ENCODE results near the gene FOXO3. TPM values are rescaled to one million over a fixed set of nuclear protein-coding genes. Genes with fewer than 3 reads are reported as not detected.

The FOXO3 gene
- total RNA-seq, 1 donor from 2014 or later: 5.9 TPM

GRCh38 chr6:108570517-108570916 lies 9.8 kb downstream of the FOXO3 start:
- peaks cover 21% of the 10 kb centered on the region for H3K27me3 Mint-ChIP-seq
- H3K27ac Mint-ChIP-seq: no peak overlapping the region
- intact Hi-C loops (cut with micrococcal nuclease): no loop called here
- no peak for DNase-seq
- no peaks in the 10 kb centered on the region for H3K9me3 Mint-ChIP-seq
- H3K36me3 Mint-ChIP-seq (ENCODE audit: low read depth): peaks cover 30% of the 10 kb centered on the region
- H3K4me1 Mint-ChIP-seq: peaks cover 13% of the 10 kb centered on the region
- no peak overlapping the region for H3K4me3 Mint-ChIP-seq

DNA sequence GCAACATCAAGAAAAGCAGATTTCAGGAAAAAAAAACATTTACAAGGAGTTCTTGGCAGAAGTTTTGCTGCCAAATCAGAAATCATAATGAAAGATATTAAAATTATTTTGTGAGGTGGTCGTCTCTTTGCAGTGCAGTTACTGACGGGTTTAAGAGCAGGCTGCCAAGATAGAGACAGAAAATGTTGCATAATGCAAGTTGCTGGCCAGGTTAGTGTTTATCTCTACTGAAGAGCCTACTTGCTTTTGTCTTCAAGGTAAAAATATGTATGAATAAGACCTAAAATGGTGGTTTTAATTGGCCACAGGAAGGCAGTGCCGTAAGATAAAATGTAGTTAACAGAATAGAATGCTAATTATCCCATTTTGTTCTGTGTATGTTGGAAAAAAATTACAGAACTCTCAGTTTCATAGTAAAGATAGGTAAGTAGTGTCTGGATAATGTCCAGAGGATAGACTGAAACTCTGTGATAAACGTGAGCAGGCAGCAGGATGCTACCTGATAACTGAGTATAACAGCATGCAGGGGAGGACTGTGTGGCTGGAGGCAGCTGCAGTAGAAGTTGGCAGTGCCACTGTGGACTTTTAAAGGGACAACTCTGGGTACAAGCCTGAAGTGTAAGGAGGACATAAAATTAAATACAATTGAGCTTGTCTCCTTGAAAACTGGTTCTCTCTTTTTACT lies 13.9 kb downstream of the FOXO3 start:
- peaks cover 8% of the 10 kb centered on the region for H3K27me3 Mint-ChIP-seq
- DNase-seq: no peak
- H3K27ac Mint-ChIP-seq: no peak overlapping the region
- intact Hi-C loops (cut with micrococcal nuclease): no loop called here
- H3K36me3 Mint-ChIP-seq (ENCODE audit: low read depth): peaks cover 9% of the 10 kb centered on the region
- peaks cover 3% of the 10 kb centered on the region for H3K4me1 Mint-ChIP-seq
- no peak overlapping the region for H3K4me3 Mint-ChIP-seq
- no peaks in the 10 kb centered on the region for H3K9me3 Mint-ChIP-seq

- no peak overlapping the region for H3K4me3 Mint-ChIP-seq
- peaks cover 6% of the 10 kb centered on the region for H3K36me3 Mint-ChIP-seq (ENCODE audit: low read depth)
- peaks cover 4% of the 10 kb centered on the region for H3K4me1 Mint-ChIP-seq
- H3K27ac Mint-ChIP-seq: no peak overlapping the region
- no peak for DNase-seq
- intact Hi-C loops (cut with micrococcal nuclease): no loop called here
- peaks cover 6% of the 10 kb centered on the region for H3K27me3 Mint-ChIP-seq
- H3K9me3 Mint-ChIP-seq: no peaks in the 10 kb centered on the region
Measured at GRCh38 chr6:108575905-108576494, 15.3 kb downstream of the FOXO3 start.

- Mint-ChIP-seq H3K36me3 (ENCODE audit: low read depth) (peaks cover 2% of the 10 kb centered on the region), H3K4me3 (no peak overlapping the region), H3K9me3 (no peaks in the 10 kb centered on the region), H3K27me3 (peaks cover 3% of the 10 kb centered on the region), H3K27ac (no peak overlapping the region), H3K4me1 (peaks cover 11% of the 10 kb centered on the region)
- intact Hi-C loops (cut with micrococcal nuclease): no loop called here
- DNase-seq: no peak
Measured at GRCh38 chr6:108576709-108577108, 16.0 kb downstream of the FOXO3 start.

GRCh38 chr6:108578166-108578565 lies 17.4 kb downstream of the FOXO3 start:
- intact Hi-C loops (cut with micrococcal nuclease): no loop called here
- no peak for DNase-seq
- H3K27ac Mint-ChIP-seq: no peak overlapping the region
- H3K4me1 Mint-ChIP-seq: peaks cover 14% of the 10 kb centered on the region
- peaks cover 3% of the 10 kb centered on the region for H3K27me3 Mint-ChIP-seq
- no peaks in the 10 kb centered on the region for H3K36me3 Mint-ChIP-seq (ENCODE audit: low read depth)
- no peak overlapping the region for H3K4me3 Mint-ChIP-seq
- H3K9me3 Mint-ChIP-seq: no peaks in the 10 kb centered on the region

- no peak for DNase-seq
- Mint-ChIP-seq H3K36me3 (ENCODE audit: low read depth) (no peaks in the 10 kb centered on the region), H3K27ac (no peak overlapping the region), H3K4me3 (no peak overlapping the region), H3K9me3 (no peaks in the 10 kb centered on the region), H3K27me3 (peaks cover 3% of the 10 kb centered on the region), H3K4me1 (peaks cover 14% of the 10 kb centered on the region)
- intact Hi-C loops (cut with micrococcal nuclease): no loop called here
Measured at GRCh38 chr6:108578595-108579327, 18.0 kb downstream of the FOXO3 start.

GRCh38 chr6:108579328-108579721 lies 18.6 kb downstream of the FOXO3 start:
- no peak for DNase-seq
- Mint-ChIP-seq H3K9me3 (no peaks in the 10 kb centered on the region), H3K36me3 (ENCODE audit: low read depth) (no peaks in the 10 kb centered on the region), H3K27ac (no peak overlapping the region), H3K27me3 (peaks cover 3% of the 10 kb centered on the region), H3K4me3 (no peak overlapping the region), H3K4me1 (peaks cover 14% of the 10 kb centered on the region)
- intact Hi-C loops (cut with micrococcal nuclease): no loop called here

- H3K27ac Mint-ChIP-seq: no peak overlapping the region
- H3K9me3 Mint-ChIP-seq: no peaks in the 10 kb centered on the region
- intact Hi-C loops (cut with micrococcal nuclease): no loop called here
- no peak overlapping the region for H3K4me3 Mint-ChIP-seq
- DNase-seq: no peak
- peaks cover 3% of the 10 kb centered on the region for H3K27me3 Mint-ChIP-seq
- H3K4me1 Mint-ChIP-seq: peaks cover 14% of the 10 kb centered on the region
- H3K36me3 Mint-ChIP-seq (ENCODE audit: low read depth): no peaks in the 10 kb centered on the region
Measured at GRCh38 chr6:108580646-108581045, 19.9 kb downstream of the FOXO3 start.

- peaks cover 14% of the 10 kb centered on the region for H3K4me1 Mint-ChIP-seq
Measured at GRCh38 chr6:108581237-108581931, 20.7 kb downstream of the FOXO3 start.

GRCh38 chr6:108581932-108582475 lies 21.3 kb downstream of the FOXO3 start:
- Mint-ChIP-seq H3K9me3 (no peaks in the 10 kb centered on the region), H3K27ac (no peak overlapping the region), H3K36me3 (ENCODE audit: low read depth) (no peaks in the 10 kb centered on the region), H3K27me3 (no peaks in the 10 kb centered on the region), H3K4me3 (no peak overlapping the region), H3K4me1 (peaks cover 11% of the 10 kb centered on the region)
- no peak for DNase-seq
- intact Hi-C loops (cut with micrococcal nuclease): no loop called here

More at GRCh38 chr6:108581237-108581931, 20.7 kb downstream of the FOXO3 start:
- no peak for DNase-seq
- Mint-ChIP-seq H3K36me3 (ENCODE audit: low read depth) (no peaks in the 10 kb centered on the region), H3K27ac (no peak overlapping the region), H3K9me3 (no peaks in the 10 kb centered on the region), H3K4me3 (no peak overlapping the region), H3K27me3 (no peaks in the 10 kb centered on the region)
- intact Hi-C loops (cut with micrococcal nuclease): no loop called here

DNA sequence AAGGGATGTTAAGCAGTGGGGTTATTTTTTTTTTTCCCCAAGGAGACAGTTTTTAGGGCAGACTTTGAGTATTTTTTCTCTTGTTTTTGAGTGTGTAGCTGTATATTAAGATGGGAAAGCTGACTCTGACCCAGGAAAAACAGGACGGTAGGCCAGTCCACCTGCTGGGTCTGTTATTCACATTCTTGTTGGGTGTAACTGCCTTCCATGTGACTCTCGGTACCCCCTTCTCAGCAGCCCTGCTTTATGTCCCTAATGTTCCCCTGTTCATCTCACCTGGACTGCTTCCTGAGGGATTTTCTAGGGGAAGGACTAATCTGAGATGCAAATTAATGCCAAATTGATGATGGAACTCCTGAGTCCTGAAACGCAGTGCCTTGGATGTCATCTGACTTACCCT lies 21.9 kb downstream of the FOXO3 start:
- Mint-ChIP-seq H3K27ac (no peak overlapping the region), H3K36me3 (ENCODE audit: low read depth) (no peaks in the 10 kb centered on the region), H3K27me3 (no peaks in the 10 kb centered on the region), H3K4me1 (peaks cover 11% of the 10 kb centered on the region), H3K4me3 (no peak overlapping the region), H3K9me3 (no peaks in the 10 kb centered on the region)
- intact Hi-C loops (cut with micrococcal nuclease): no loop called here
- DNase-seq: no peak

DNA sequence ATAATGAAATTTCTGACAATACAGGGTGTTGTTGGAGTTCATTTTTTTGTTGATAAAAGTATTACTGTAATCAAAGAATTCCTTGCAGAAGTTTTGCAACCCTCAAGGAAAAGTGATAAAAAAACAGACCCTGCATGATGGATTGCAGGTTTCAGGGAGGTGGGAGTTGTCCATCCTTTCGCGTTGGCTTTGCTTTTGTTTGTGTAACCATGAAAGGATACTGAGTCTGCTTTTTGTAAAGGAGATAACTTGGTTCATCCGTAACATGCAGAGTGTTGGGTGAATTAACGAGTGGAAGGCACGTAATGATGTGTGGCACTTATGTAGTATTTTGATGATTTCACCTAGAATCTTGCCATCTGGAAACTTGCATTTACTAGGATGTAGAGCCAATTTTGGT lies 23.6 kb downstream of the FOXO3 start:
- intact Hi-C loops (cut with micrococcal nuclease): no loop called here
- DNase-seq: no peak
- Mint-ChIP-seq H3K4me3 (no peak overlapping the region), H3K27me3 (no peaks in the 10 kb centered on the region), H3K27ac (no peak overlapping the region), H3K4me1 (peaks cover 19% of the 10 kb centered on the region), H3K36me3 (ENCODE audit: low read depth) (no peaks in the 10 kb centered on the region), H3K9me3 (no peaks in the 10 kb centered on the region)

DNA sequence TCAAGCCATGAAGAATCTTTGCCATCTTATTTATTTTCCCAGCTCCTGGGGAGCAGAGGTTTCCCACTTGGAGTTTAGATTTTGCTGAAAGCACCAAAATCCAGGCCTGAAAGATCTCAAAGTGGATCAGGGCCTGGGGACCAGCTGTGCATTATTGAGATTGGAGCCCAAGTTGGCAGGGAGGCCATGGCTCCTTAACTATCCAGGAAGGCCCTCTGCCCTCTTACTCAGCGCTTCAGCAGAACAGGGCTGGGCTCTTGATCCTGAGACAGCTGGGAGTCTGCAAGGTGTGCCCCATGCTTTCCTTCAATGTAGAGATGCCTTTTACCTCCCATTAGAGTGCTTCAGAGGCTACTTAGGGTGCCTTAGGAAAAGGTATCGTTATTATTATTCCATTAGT lies 24.6 kb downstream of the FOXO3 start:
- no peak for DNase-seq
- H3K36me3 Mint-ChIP-seq (ENCODE audit: low read depth): no peaks in the 10 kb centered on the region
- peaks cover 22% of the 10 kb centered on the region for H3K4me1 Mint-ChIP-seq
- no peak overlapping the region for H3K4me3 Mint-ChIP-seq
- H3K27me3 Mint-ChIP-seq: no peaks in the 10 kb centered on the region
- H3K27ac Mint-ChIP-seq: no peak overlapping the region
- H3K9me3 Mint-ChIP-seq: no peaks in the 10 kb centered on the region
- intact Hi-C loops (cut with micrococcal nuclease): loop anchor here (5.0 kb wide), 1 partner anchor 42 kb away; no protein-coding TSS in a partner anchor
